Hepatocyte (in vitro differentiated cells): ENCODE measurements around the gene VPS54. TPM values are rescaled to one million over a fixed set of nuclear protein-coding genes. Genes with fewer than 3 reads are reported as not detected.
"Not testable (repeated sequence)": the region's sequence is repeated elsewhere in the genome, so short reads cannot be mapped to it uniquely, and the experiment has no call there.

Source experiments
- DNase-seq: peaks from one replicate; pipeline ENCODE4 v3.0.0-alpha.2; 2016; ENCODE audit warnings: low spot score
- H2AFZ ChIP-seq: fragments of 200-600 bp; sonication (generic); 2 replicates; pipeline ENCODE4 v1.6.0; 2016; ENCODE audit warnings: antibody characterized with exemption, mild to moderate bottlenecking
- H3K27ac ChIP-seq: fragments of 200-600 bp; sonication (generic); 2 replicates; pipeline ENCODE4 v1.5.1; 2016; ENCODE audit warnings: mild to moderate bottlenecking
- H3K27me3 ChIP-seq: fragments of 200-600 bp; sonication (generic); 2 replicates; pipeline ENCODE4 v1.6.1; 2016
- H3K36me3 ChIP-seq: fragments of 200-600 bp; sonication (generic); replicated peaks from 2 replicates; pipeline ENCODE4 v1.5.1; 2016; ENCODE audit warnings: low read depth; ENCODE audit not compliant: insufficient read depth
- H3K4me1 ChIP-seq: fragments of 200-600 bp; sonication (generic); 2 replicates; pipeline ENCODE4 v1.5.1; 2016; ENCODE audit warnings: mild to moderate bottlenecking, moderate library complexity; ENCODE audit not compliant: insufficient read depth
- H3K4me2 ChIP-seq: fragments of 200-600 bp; sonication (generic); 2 replicates; pipeline ENCODE4 v1.6.0; 2016
- H3K4me3 ChIP-seq: fragments of 200-600 bp; sonication (generic); 2 replicates; pipeline ENCODE4 v1.5.1; 2016; ENCODE audit warnings: mild to moderate bottlenecking
- H3K79me2 ChIP-seq: fragments of 200-600 bp; sonication (generic); 2 replicates; pipeline ENCODE4 v1.6.0; 2017; ENCODE audit warnings: mild to moderate bottlenecking
- H3K9me2 ChIP-seq: fragments of 200-600 bp; sonication (generic); replicated peaks from 2 replicates; pipeline ENCODE4 v1.6.0; 2017; ENCODE audit warnings: mild to moderate bottlenecking; ENCODE audit not compliant: insufficient read depth
- H3K9me3 ChIP-seq: fragments of 200-600 bp; sonication (generic); 2 replicates; pipeline ENCODE4 v1.5.1; 2016; ENCODE audit warnings: low read depth, mild to moderate bottlenecking
- H4K20me1 ChIP-seq: fragments of 200-600 bp; sonication (generic); 2 replicates; pipeline ENCODE4 v1.6.0; 2016; ENCODE audit warnings: mild to moderate bottlenecking; ENCODE audit not compliant: insufficient read depth, poor library complexity, severe bottlenecking
- CTCF ChIP-seq: fragments of 200-600 bp; sonication (generic); IDR thresholded peaks from 2 replicates; pipeline ENCODE4 v1.5.1; 2016; ENCODE audit warnings: antibody characterized with exemption, mild to moderate bottlenecking; ENCODE audit not compliant: poor library complexity
- EZH2 ChIP-seq: fragments of 200-600 bp; sonication (generic); IDR thresholded peaks from 2 replicates; pipeline ENCODE4 v1.6.1; 2016; ENCODE audit warnings: antibody characterized with exemption, mild to moderate bottlenecking, borderline replicate concordance
- EZH2phosphoT487 ChIP-seq: fragments of 200-600 bp; sonication (generic); IDR thresholded peaks from one replicate; pipeline ENCODE4 v1.6.1; 2018; ENCODE audit warnings: antibody characterized with exemption, mild to moderate bottlenecking, low read depth, moderate library complexity; ENCODE audit not compliant: unreplicated experiment, severe bottlenecking
- WGBS: methylation state at CpG from one replicate; pipeline ENCODE4 v1.1.6; 2016; ENCODE audit warnings: low lambda C conversion rate; ENCODE audit errors: missing lambda C conversion rate; 5-methylcytosine and 5-hydroxymethylcytosine counted together
- polyA plus RNA-seq: library from polyadenylated mRNA; unstranded; fragments of >200 nt; fragmentation: Nextera tagmentation; extraction: Ambion mirVana; gene quantifications from 2 replicates; pipeline ENCODE4 v1.2.1, GENCODE V29; 2016
- total RNA-seq: library from RNA; depleted of rRNA; stranded (reverse); fragments of >200 nt; gene quantifications from 2 replicates; pipeline ENCODE4 v1.2.3, GENCODE V29; 2014

Gene VPS54
- total and polyA plus RNA-seq, 2 experiments from 2014 or later = 14.5 to 40.5 TPM

GRCh38 chr2:63993871-63994270 lies 25.4 kb downstream of the VPS54 start:
- peaks cover 3% of the 10 kb centered on the region for H3K9me3 ChIP-seq
- no peak overlapping the region for H3K27ac ChIP-seq
- TF ChIP-seq EZH2 (no peak), CTCF (no peak), EZH2phosphoT487 (no peak)
- H4K20me1 ChIP-seq = no peaks in the 10 kb centered on the region
- no peak for DNase-seq
- no peak overlapping the region for H3K4me2 ChIP-seq
- H3K4me1 ChIP-seq = peaks cover 7% of the 10 kb centered on the region
- H3K9me2 ChIP-seq = no peaks in the 10 kb centered on the region
- WGBS = 90% methylated on average over 5 of the region's 5 CpGs
- H3K27me3 ChIP-seq = no peaks in the 10 kb centered on the region
- no peak overlapping the region for H3K4me3 ChIP-seq
- H3K79me2 ChIP-seq = peaks cover 71% of the 10 kb centered on the region
- H2AFZ ChIP-seq = no peak overlapping the region
- no peaks in the 10 kb centered on the region for H3K36me3 ChIP-seq

GRCh38 chr2:63993130-63993584 lies 26.1 kb downstream of the VPS54 start:
- DNase-seq, H3K27ac ChIP-seq, H3K27me3 ChIP-seq, H3K9me3 ChIP-seq, H3K9me2 ChIP-seq, H2AFZ ChIP-seq, H3K36me3 ChIP-seq, H3K4me3 ChIP-seq, H3K4me1 ChIP-seq, H4K20me1 ChIP-seq: not testable (repeated sequence)
- Histone ChIP-seq H3K4me2 (peak overlapping the region; percentile 5), H3K79me2 (peaks cover 73% of the 10 kb centered on the region)
- 58% methylated on average over 9 of the region's 9 CpGs for WGBS

- Histone ChIP-seq H3K27ac (peak overlapping the region; percentile 31), H3K4me3 (no peak overlapping the region), H3K9me2 (no peaks in the 10 kb centered on the region), H3K4me2 (no peak overlapping the region), H3K9me3 (no peaks in the 10 kb centered on the region), H2AFZ (no peak overlapping the region), H3K27me3 (no peaks in the 10 kb centered on the region), H3K4me1 (peaks cover 7% of the 10 kb centered on the region), H3K79me2 (peaks cover 75% of the 10 kb centered on the region), H3K36me3 (no peaks in the 10 kb centered on the region), H4K20me1 (no peaks in the 10 kb centered on the region)
- DNase-seq = no peak
- 58% methylated on average over 13 of the region's 13 CpGs for WGBS
- TF ChIP-seq CTCF = no peak
- TF ChIP-seq EZH2phosphoT487 = no peak
- no peak for TF ChIP-seq EZH2
Measured at GRCh38 chr2:63992061-63992685, 27.1 kb downstream of the VPS54 start.

- peak overlapping the region; percentile 31 for H3K27ac ChIP-seq
- DNase-seq, H3K4me2 ChIP-seq: not testable (repeated sequence)
Measured at GRCh38 chr2:63991173-63991999, 27.8 kb downstream of the VPS54 start.

More at GRCh38 chr2:63991173-63991999, 27.8 kb downstream of the VPS54 start:
- H3K4me1 ChIP-seq, H3K27me3 ChIP-seq, H3K9me3 ChIP-seq, H4K20me1 ChIP-seq, H3K36me3 ChIP-seq, H2AFZ ChIP-seq, H3K9me2 ChIP-seq, H3K4me3 ChIP-seq: not testable (repeated sequence)
- WGBS = 84% methylated on average over 12 of the region's 12 CpGs
- H3K79me2 ChIP-seq = peaks cover 77% of the 10 kb centered on the region
